ENCODE measurements around the gene ACKR1.

Gene ACKR1

GRCh38 chr1:159218649-159219636 is 14.3 kb downstream of the ACKR1 start:
- DNase-seq (ENCODE audit: low read depth in 1 of 2, low spot score in 1 of 2) = no peak

- DNase-seq (ENCODE audit: low read depth in 1 of 2, low spot score in 1 of 2) = no peak
Observed at GRCh38 chr1:159222075-159222865, 17.6 kb downstream of the ACKR1 start.

GRCh38 chr1:159223004-159223403 is 18.3 kb downstream of the ACKR1 start:
- no peak for DNase-seq (ENCODE audit: low read depth in 1 of 2, low spot score in 1 of 2)

- no peak for DNase-seq (ENCODE audit: low read depth in 1 of 2, low spot score in 1 of 2)
Observed at GRCh38 chr1:159228554-159228953, 23.9 kb downstream of the ACKR1 start.

DNA sequence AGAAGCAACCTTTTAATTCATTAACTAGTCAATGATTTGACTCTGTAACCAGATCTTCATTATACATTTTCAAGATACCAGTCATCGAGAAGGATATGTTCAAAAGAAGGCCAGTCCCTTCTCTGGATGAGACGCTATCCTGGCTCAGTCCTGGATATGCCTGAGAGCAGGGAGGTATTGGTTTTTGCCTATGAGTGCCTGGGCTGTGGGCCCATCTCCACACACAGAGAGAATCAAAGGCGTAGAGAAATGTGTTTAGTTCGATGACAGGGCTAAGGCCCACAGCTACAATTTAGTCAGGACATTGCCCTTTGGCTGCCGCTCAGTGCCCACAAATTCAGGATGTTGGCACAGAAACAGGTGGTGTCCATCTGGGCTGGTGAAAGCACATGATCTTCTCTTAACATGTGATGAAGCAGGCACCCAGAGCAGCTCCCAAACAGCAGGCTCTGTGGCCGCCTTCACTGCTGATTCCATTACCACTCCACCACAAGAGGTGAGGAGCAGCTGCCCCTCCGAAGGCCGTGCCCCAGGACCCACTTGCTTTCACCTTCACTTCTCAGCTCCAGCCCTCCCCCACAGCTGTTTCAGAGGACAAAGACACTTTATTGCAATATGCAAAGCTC is 24.7 kb downstream of the ACKR1 start:
- DNase-seq (ENCODE audit: low read depth in 1 of 2, low spot score in 1 of 2) = no peak

- DNase-seq (ENCODE audit: low read depth in 1 of 2, low spot score in 1 of 2) = no peak
Observed at GRCh38 chr1:159229896-159230295, 25.2 kb downstream of the ACKR1 start.

- no peak for DNase-seq (ENCODE audit: low read depth in 1 of 2, low spot score in 1 of 2)
Observed at GRCh38 chr1:159239551-159240220, 35.0 kb downstream of the ACKR1 start.

- no peak for DNase-seq (ENCODE audit: low read depth in 1 of 2, low spot score in 1 of 2)
Observed at GRCh38 chr1:159247266-159247665, 42.6 kb downstream of the ACKR1 start.

GRCh38 chr1:159248311-159248710 is 43.6 kb downstream of the ACKR1 start:
- DNase-seq (ENCODE audit: low read depth in 1 of 2, low spot score in 1 of 2) = no peak

DNA sequence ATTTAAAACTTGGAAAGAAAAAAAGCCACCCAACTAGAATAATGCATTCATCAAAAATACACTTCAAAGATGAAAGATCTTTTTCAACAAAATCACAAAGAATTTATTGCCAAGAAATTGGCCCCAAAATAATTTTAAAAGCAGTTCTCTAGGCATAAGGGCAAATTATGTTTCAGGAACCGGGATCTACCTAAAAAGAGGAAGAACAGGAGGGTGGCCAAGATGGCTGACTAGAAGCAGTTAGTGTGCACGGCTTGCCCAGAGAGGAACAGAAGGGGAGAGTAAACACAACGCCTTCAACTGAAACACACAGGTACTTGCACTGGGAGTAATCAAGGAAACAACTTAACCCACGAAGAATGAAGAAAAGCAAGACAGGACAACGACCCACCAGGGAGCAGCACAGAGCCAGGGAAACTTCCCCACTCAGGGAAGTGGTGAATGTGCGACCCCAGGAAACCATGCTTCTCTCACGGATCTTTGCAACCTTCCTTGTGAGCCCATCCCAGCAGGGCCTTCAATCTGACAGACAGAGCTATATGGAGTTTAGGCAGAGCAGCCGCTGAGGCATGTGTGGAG is 46.1 kb downstream of the ACKR1 start:
- no peak for DNase-seq (ENCODE audit: low read depth in 1 of 2, low spot score in 1 of 2)
